ENCODE results near the gene CACNA1I. TPM values are rescaled to one million over a fixed set of nuclear protein-coding genes. Genes with fewer than 3 reads are reported as not detected.
"Not testable (repeated sequence)": the region's sequence is repeated elsewhere in the genome, so short reads cannot be mapped to it uniquely, and the experiment has no call there.

Gene CACNA1I
- total RNA-seq, 1 experiment from 2014 or later, result 0.15 TPM

DNA sequence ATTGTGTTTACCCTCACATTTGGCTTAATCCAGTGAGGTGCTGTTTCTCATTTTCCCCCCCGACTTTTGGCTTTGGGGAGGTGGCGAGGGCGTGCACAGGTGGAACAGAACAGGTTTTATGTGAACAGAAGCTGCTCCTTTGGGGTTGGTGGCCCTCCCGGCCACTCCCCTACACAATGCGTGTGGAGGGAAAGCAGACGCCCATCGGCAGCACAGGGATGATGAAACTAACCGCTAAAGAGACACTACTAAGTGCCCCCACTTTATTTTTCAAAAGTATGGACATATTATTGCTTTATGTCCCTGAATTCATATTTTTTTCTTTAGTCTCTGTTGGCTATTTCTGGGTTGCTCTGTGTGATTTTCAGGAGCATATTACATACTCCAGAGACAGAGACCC is 162.1 kb downstream of the CACNA1I start:
- POLR2A ChIA-PET, result no interaction called here
- no peak overlapping the region for H3K4me3 ChIP-seq (replicated peaks in 1 of 2; ENCODE audit: low read depth in 1 of 2, low read length in 2 of 2)
- H3K27ac ChIP-seq (ENCODE audit: low read depth, low read length), result no peak overlapping the region
- H3K4me1 ChIP-seq (ENCODE audit: control insufficient read depth in 1 of 2, insufficient read depth in 2 of 2, low read length in 2 of 2), result no peaks in the 10 kb centered on the region
- H3K4me2 ChIP-seq (ENCODE audit: low read length), result no peak overlapping the region
- intact Hi-C loops (cut with micrococcal nuclease), result no loop called here
- no peak overlapping the region for H3K9ac ChIP-seq (ENCODE audit: low read length)
- no peaks in the 10 kb centered on the region for H3K79me2 ChIP-seq (ENCODE audit: insufficient read depth, low read length)
- no peaks in the 10 kb centered on the region for H4K20me1 ChIP-seq (ENCODE audit: insufficient read depth)
- CTCF ChIA-PET, result no interaction called here
- BruUV-seq (replicated peaks), result no TSS peak
- ATAC-seq (no peak), DNase-seq (ENCODE audit: low read depth, low spot score) (no peak)
- RAD21 ChIA-PET (ENCODE audit: low non-redundant PET in 1 of 2, low total read pairs in 2 of 2, uncharacterized antibody in 2 of 2, unreplicated experiment in 2 of 2), result no interaction called here
- no peaks in the 10 kb centered on the region for H3K36me3 ChIP-seq (ENCODE audit: control insufficient read depth in 1 of 2, insufficient read depth in 2 of 2, low read length in 2 of 2)
- no peaks in the 10 kb centered on the region for H3K9me3 ChIP-seq (ENCODE audit: control insufficient read depth in 1 of 2, insufficient read depth in 1 of 2, low read depth in 1 of 2, low read length in 2 of 2)
- H3K9me2 ChIP-seq (ENCODE audit: insufficient read depth), result no peaks in the 10 kb centered on the region
- no peak overlapping the region for H2AFZ ChIP-seq (ENCODE audit: low read depth, low read length, poor library complexity, severe bottlenecking)
- H3K27me3 ChIP-seq (ENCODE audit: insufficient read depth, low read length), result peaks cover 6% of the 10 kb centered on the region; the same call in 1 of the 2 replicates
- TF ChIP-seq, protein P1, sequence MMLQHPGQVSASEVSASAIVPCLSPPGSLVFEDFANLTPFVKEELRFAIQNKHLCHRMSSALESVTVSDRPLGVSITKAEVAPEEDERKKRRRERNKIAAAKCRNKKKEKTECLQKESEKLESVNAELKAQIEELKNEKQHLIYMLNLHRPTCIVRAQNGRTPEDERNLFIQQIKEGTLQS (IDR thresholded peaks at IDR 0.05), result no peak
- TF ChIP-seq POLR2A (IDR thresholded peaks at IDR 0.05; ENCODE audit: borderline replicate concordance, extremely low read depth, insufficient read depth, insufficient read length) (no peak), JUND (IDR thresholded peaks at IDR 0.05) (no peak)

DNA sequence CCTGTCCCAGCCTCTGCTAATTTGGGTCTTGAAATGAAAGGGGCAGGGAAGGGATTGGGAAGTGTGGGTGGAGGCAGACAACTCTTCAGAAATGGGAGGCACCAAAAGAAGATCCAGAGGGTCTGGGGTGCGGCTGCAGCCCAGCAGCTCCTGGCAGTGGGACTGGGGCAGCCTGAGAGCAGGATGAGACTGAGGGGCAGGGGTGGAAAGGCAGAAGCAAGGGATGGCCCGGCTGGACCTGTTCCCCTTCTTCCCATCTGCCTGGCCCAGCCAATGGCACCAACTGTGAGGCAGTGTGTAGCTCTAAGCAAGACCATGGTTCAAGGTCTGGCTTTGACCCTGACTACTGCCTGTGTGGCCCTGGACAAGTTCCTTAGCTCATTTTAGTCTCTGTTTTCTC is 162.6 kb downstream of the CACNA1I start:
- Histone ChIP-seq H3K36me3 (ENCODE audit: control insufficient read depth in 1 of 2, insufficient read depth in 2 of 2, low read length in 2 of 2) (no peaks in the 10 kb centered on the region), H3K9ac (ENCODE audit: low read length) (no peak overlapping the region), H3K9me2 (ENCODE audit: insufficient read depth) (no peaks in the 10 kb centered on the region), H4K20me1 (ENCODE audit: insufficient read depth) (no peaks in the 10 kb centered on the region), H3K4me3 (replicated peaks in 1 of 2; ENCODE audit: low read depth in 1 of 2, low read length in 2 of 2) (no peak overlapping the region), H3K4me1 (ENCODE audit: control insufficient read depth in 1 of 2, insufficient read depth in 2 of 2, low read length in 2 of 2) (no peaks in the 10 kb centered on the region), H3K79me2 (ENCODE audit: insufficient read depth, low read length) (no peaks in the 10 kb centered on the region), H3K9me3 (ENCODE audit: control insufficient read depth in 1 of 2, insufficient read depth in 1 of 2, low read depth in 1 of 2, low read length in 2 of 2) (no peaks in the 10 kb centered on the region), H3K27me3 (ENCODE audit: insufficient read depth, low read length) (peaks cover 7% of the 10 kb centered on the region; the same call in 1 of the 2 replicates), H2AFZ (ENCODE audit: low read depth, low read length, poor library complexity, severe bottlenecking) (no peak overlapping the region), H3K27ac (ENCODE audit: low read depth, low read length) (no peak overlapping the region), H3K4me2 (ENCODE audit: low read length) (no peak overlapping the region)
- ATAC-seq, result no peak
- ChIA-PET RAD21 (ENCODE audit: low non-redundant PET in 1 of 2, low total read pairs in 2 of 2, uncharacterized antibody in 2 of 2, unreplicated experiment in 2 of 2) (no interaction called here), POLR2A (no interaction called here), CTCF (no interaction called here)
- no peak for DNase-seq (ENCODE audit: low read depth, low spot score)
- intact Hi-C loops (cut with micrococcal nuclease), result no loop called here
- no TSS peak for BruUV-seq (replicated peaks)
- TF ChIP-seq, protein P1 (IDR thresholded peaks at IDR 0.05), result no peak
- no peak for TF ChIP-seq CBX3 (IDR thresholded peaks at IDR 0.05; ENCODE audit: low read depth)
- TF ChIP-seq EGR1 (IDR thresholded peaks at IDR 0.05; ENCODE audit: low read depth), result no peak
- TF ChIP-seq YY1 (IDR thresholded peaks at IDR 0.05; ENCODE audit: extremely low read depth, insufficient replicate concordance, low read depth, low read length), result no peak
- TF ChIP-seq ZNF274 (IDR thresholded peaks at IDR 0.05; ENCODE audit: low read depth, low read length), result no peak
- no peak for TF ChIP-seq EZH2 (IDR thresholded peaks at IDR 0.05)
- no peak for TF ChIP-seq ELF1 (IDR thresholded peaks at IDR 0.05; ENCODE audit: borderline replicate concordance, low read depth)
- TF ChIP-seq, protein P2, sequence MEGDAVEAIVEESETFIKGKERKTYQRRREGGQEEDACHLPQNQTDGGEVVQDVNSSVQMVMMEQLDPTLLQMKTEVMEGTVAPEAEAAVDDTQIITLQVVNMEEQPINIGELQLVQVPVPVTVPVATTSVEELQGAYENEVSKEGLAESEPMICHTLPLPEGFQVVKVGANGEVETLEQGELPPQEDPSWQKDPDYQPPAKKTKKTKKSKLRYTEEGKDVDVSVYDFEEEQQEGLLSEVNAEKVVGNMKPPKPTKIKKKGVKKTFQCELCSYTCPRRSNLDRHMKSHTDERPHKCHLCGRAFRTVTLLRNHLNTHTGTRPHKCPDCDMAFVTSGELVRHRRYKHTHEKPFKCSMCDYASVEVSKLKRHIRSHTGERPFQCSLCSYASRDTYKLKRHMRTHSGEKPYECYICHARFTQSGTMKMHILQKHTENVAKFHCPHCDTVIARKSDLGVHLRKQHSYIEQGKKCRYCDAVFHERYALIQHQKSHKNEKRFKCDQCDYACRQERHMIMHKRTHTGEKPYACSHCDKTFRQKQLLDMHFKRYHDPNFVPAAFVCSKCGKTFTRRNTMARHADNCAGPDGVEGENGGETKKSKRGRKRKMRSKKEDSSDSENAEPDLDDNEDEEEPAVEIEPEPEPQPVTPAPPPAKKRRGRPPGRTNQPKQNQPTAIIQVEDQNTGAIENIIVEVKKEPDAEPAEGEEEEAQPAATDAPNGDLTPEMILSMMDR (IDR thresholded peaks at IDR 0.05 in 2 of 3, conservative IDR thresholded peaks at IDR 0.05 in 1 of 3; ENCODE audit: borderline replicate concordance in 1 of 3, insufficient read depth in 1 of 3, low read depth in 2 of 3, low read length in 2 of 3), result no peak
- no peak for TF ChIP-seq POLR2AphosphoS5 (IDR thresholded peaks at IDR 0.05; ENCODE audit: low read depth, low read length)
- TF ChIP-seq SP1 (IDR thresholded peaks at IDR 0.05; ENCODE audit: low read depth), result no peak

DNA sequence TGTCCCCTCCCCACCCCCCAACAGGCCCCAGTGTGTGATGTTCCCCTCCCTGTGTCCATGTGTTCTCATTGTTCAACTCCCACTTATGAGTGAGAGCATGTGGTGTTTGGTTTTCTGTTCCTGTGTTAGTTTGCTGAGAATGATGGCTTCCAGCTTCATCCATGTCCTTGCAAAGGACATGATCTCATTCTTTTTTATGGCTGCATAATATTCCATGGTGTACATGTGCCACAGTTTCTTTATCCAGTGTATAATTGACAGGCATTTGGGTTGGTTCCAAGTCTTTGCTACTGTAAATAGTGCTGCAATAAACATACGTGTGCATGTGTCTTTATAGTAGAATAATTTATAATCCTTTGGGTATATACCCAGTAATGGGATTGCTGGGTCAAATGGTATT is 163.5 kb downstream of the CACNA1I start:
- H3K36me3 ChIP-seq (ENCODE audit: control insufficient read depth in 1 of 2, insufficient read depth in 2 of 2, low read length in 2 of 2); H3K9me2 ChIP-seq (ENCODE audit: insufficient read depth); H3K4me2 ChIP-seq (ENCODE audit: low read length); H3K9ac ChIP-seq (ENCODE audit: low read length); RAD21 ChIA-PET (ENCODE audit: low non-redundant PET in 1 of 2, low total read pairs in 2 of 2, uncharacterized antibody in 2 of 2, unreplicated experiment in 2 of 2); H3K4me3 ChIP-seq (replicated peaks in 1 of 2; ENCODE audit: low read depth in 1 of 2, low read length in 2 of 2); ATAC-seq; H3K4me1 ChIP-seq (ENCODE audit: control insufficient read depth in 1 of 2, insufficient read depth in 2 of 2, low read length in 2 of 2); H3K27me3 ChIP-seq (ENCODE audit: insufficient read depth, low read length); H3K27ac ChIP-seq (ENCODE audit: low read depth, low read length); DNase-seq (ENCODE audit: low read depth, low spot score); CTCF ChIA-PET; H3K79me2 ChIP-seq (ENCODE audit: insufficient read depth, low read length); H2AFZ ChIP-seq (ENCODE audit: low read depth, low read length, poor library complexity, severe bottlenecking); intact Hi-C loops (cut with micrococcal nuclease); H4K20me1 ChIP-seq (ENCODE audit: insufficient read depth); H3K9me3 ChIP-seq (ENCODE audit: control insufficient read depth in 1 of 2, insufficient read depth in 1 of 2, low read depth in 1 of 2, low read length in 2 of 2); BruUV-seq (replicated peaks); POLR2A ChIA-PET: not testable (repeated sequence)
